SKM-1 (cell line): Measurements from ENCODE around the gene RSPO3.

Experiments used
- DNase-seq: peaks from one replicate; lab custom pipeline; 2025; ENCODE audit not compliant: unreplicated experiment; lab: John Stamatoyannopoulos, UW

Gene RSPO3

GRCh38 chr6:127110712-127111111, 7.8 kb upstream of the RSPO3 start:
- DNase-seq: no peak

GRCh38 chr6:127111526-127111925, 6.9 kb upstream of the RSPO3 start:
- no peak for DNase-seq

- no peak for DNase-seq
Observed at GRCh38 chr6:127114214-127114760, 4.2 kb upstream of the RSPO3 start.

GRCh38 chr6:127115084-127115655, 3.3 kb upstream of the RSPO3 start:
- DNase-seq: no peak

- DNase-seq: no peak
Observed at GRCh38 chr6:127115746-127116145, 2.7 kb upstream of the RSPO3 start.

- DNase-seq: no peak
Observed at GRCh38 chr6:127117979-127118297, 533 bp upstream of the RSPO3 start.

- no peak for DNase-seq
Observed at GRCh38 chr6:127119102-127120022, 891 bp downstream of the RSPO3 start.

GRCh38 chr6:127120023-127120786, 1.7 kb downstream of the RSPO3 start:
- DNase-seq: no peak

GRCh38 chr6:127120787-127121636, 2.5 kb downstream of the RSPO3 start:
- DNase-seq: peak; percentile 80

GRCh38 chr6:127121637-127121960, 3.1 kb downstream of the RSPO3 start:
- no peak for DNase-seq

GRCh38 chr6:127124172-127124571, 5.7 kb downstream of the RSPO3 start:
- no peak for DNase-seq

- no peak for DNase-seq
Observed at GRCh38 chr6:127124680-127125079, 6.2 kb downstream of the RSPO3 start.

GRCh38 chr6:127128066-127128465, 9.6 kb downstream of the RSPO3 start:
- DNase-seq: no peak

- no peak for DNase-seq
Observed at GRCh38 chr6:127129251-127129650, 10.8 kb downstream of the RSPO3 start.

- no peak for DNase-seq
Observed at GRCh38 chr6:127131275-127131674, 12.8 kb downstream of the RSPO3 start.

- DNase-seq: no peak
Observed at GRCh38 chr6:127131772-127132376, 13.4 kb downstream of the RSPO3 start.

GRCh38 chr6:127134136-127134535, 15.7 kb downstream of the RSPO3 start:
- DNase-seq: no peak

GRCh38 chr6:127136786-127137185, 18.3 kb downstream of the RSPO3 start:
- DNase-seq: no peak

GRCh38 chr6:127146932-127147331, 28.5 kb downstream of the RSPO3 start:
- no peak for DNase-seq

- DNase-seq: no peak
Observed at GRCh38 chr6:127147534-127147933, 29.1 kb downstream of the RSPO3 start.
